Brain microvascular endothelial cell (primary cell): ENCODE measurements around the gene HBB.

Experiments used
- DNase-seq: peaks from one replicate; pipeline ENCODE4 v3.0.0-alpha.2; 2020
- H3K27ac ChIP-seq: fragments of 250-450 bp; sonication (Bioruptor Pico); 2 replicates; pipeline ENCODE4 v1.5.1; 2020; ENCODE audit warnings: mild to moderate bottlenecking, moderate library complexity
- H3K27me3 ChIP-seq: fragments of 250-450 bp; sonication (Bioruptor Pico); replicated peaks from 2 replicates; pipeline ENCODE4 v1.5.1; 2020; ENCODE audit warnings: mild to moderate bottlenecking
- H3K36me3 ChIP-seq: fragments of 250-450 bp; sonication (Bioruptor Pico); replicated peaks from 2 replicates; pipeline ENCODE4 v1.5.1; 2020; ENCODE audit warnings: mild to moderate bottlenecking
- H3K4me3 ChIP-seq: 2 replicates; pipeline ENCODE4 v1.5.1; 2011; ENCODE audit warnings: low read depth, mild to moderate bottlenecking, control low read depth, low read length, moderate library complexity
- in situ Hi-C: cut with HindIII; loops from 2 replicates; pipeline ENCODE4 v1.10.0; 2017; ENCODE audit warnings: low sequenced_read_pairs, low pct_ligation_motif_present
- TF ChIP-seq, protein P1 (sequence below): IDR thresholded peaks from 2 replicates; pipeline ENCODE4 v1.5.1; 2011; ENCODE audit warnings: low read depth, mild to moderate bottlenecking, moderate library complexity, low read length, control low read depth, inconsistent platforms; ENCODE audit errors: missing control alignments

The HBB gene

GRCh38 chr11:5247472-5248192, 20.8 kb upstream of the HBB start:
- in situ Hi-C loops: no loop called here
- no peak for DNase-seq
- TF ChIP-seq, protein P1, sequence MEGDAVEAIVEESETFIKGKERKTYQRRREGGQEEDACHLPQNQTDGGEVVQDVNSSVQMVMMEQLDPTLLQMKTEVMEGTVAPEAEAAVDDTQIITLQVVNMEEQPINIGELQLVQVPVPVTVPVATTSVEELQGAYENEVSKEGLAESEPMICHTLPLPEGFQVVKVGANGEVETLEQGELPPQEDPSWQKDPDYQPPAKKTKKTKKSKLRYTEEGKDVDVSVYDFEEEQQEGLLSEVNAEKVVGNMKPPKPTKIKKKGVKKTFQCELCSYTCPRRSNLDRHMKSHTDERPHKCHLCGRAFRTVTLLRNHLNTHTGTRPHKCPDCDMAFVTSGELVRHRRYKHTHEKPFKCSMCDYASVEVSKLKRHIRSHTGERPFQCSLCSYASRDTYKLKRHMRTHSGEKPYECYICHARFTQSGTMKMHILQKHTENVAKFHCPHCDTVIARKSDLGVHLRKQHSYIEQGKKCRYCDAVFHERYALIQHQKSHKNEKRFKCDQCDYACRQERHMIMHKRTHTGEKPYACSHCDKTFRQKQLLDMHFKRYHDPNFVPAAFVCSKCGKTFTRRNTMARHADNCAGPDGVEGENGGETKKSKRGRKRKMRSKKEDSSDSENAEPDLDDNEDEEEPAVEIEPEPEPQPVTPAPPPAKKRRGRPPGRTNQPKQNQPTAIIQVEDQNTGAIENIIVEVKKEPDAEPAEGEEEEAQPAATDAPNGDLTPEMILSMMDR: no peak
- Histone ChIP-seq H3K4me3 (no peak overlapping the region), H3K36me3 (no peaks in the 10 kb centered on the region), H3K27ac (no peak overlapping the region), H3K27me3 (no peaks in the 10 kb centered on the region)

DNA sequence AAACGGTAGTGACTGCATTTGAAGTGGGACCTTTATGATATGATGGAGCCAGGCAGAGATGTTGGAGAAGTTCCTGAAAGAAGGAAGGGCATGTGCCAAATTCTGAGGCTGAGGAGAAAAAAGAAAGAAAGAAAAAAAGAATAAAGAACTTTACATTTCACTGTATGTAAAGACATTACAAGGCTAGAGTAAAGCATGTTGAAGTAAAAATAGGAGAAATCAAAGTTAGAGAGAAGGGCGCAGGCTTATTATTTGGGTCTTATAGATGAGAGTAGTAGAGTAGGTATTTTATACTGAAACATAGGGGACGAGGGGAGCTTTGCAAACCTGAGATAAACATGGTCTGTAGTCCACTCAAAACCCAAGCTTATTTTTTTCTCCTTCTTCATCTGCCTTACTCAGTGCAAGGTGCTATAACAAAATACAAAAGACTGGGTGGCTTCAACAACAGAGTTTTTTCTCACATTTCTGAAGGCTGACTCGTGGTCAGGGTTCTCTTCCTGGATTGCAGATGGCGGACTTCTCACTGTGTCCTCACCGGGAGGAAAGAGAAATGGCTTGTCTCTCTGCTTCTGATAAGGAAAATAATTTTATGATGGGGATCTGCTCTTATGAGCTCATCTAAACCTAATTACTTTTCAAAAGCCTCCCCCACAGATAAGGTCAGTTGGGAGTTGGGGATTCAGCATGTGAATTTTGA, 20.1 kb upstream of the HBB start:
- TF ChIP-seq, protein P1: no peak
- Histone ChIP-seq H3K27me3 (no peaks in the 10 kb centered on the region), H3K27ac (no peak overlapping the region), H3K4me3 (no peak overlapping the region), H3K36me3 (no peaks in the 10 kb centered on the region)
- in situ Hi-C loops: no loop called here
- DNase-seq: no peak

GRCh38 chr11:5245155-5245554, 18.3 kb upstream of the HBB start:
- DNase-seq: no peak
- no peak overlapping the region for H3K27ac ChIP-seq
- H3K4me3 ChIP-seq: no peak overlapping the region
- no peaks in the 10 kb centered on the region for H3K27me3 ChIP-seq
- in situ Hi-C loops: no loop called here
- no peaks in the 10 kb centered on the region for H3K36me3 ChIP-seq
- TF ChIP-seq, protein P1: no peak

DNA sequence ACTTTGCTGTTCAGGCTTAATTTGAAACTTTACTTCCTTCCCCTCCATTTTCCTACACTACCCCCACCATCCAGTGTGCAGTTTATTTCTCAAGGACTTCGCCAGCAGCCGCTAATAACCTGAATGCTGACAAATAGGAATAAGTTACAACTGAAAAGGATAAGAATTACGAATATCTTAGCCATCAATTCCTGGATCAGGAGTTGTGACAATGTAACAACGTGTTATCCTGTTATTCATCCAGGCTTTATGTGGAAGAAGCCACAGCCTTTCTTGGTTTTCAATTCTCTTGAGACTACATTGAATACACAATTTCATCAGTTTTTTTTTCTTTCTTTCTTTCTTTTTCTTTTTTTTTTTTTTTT, 16.9 kb upstream of the HBB start:
- Histone ChIP-seq H3K27me3 (no peaks in the 10 kb centered on the region), H3K4me3 (no peak overlapping the region), H3K27ac (no peak overlapping the region), H3K36me3 (no peaks in the 10 kb centered on the region)
- in situ Hi-C loops: no loop called here
- TF ChIP-seq, protein P1: no peak
- DNase-seq: no peak

DNA sequence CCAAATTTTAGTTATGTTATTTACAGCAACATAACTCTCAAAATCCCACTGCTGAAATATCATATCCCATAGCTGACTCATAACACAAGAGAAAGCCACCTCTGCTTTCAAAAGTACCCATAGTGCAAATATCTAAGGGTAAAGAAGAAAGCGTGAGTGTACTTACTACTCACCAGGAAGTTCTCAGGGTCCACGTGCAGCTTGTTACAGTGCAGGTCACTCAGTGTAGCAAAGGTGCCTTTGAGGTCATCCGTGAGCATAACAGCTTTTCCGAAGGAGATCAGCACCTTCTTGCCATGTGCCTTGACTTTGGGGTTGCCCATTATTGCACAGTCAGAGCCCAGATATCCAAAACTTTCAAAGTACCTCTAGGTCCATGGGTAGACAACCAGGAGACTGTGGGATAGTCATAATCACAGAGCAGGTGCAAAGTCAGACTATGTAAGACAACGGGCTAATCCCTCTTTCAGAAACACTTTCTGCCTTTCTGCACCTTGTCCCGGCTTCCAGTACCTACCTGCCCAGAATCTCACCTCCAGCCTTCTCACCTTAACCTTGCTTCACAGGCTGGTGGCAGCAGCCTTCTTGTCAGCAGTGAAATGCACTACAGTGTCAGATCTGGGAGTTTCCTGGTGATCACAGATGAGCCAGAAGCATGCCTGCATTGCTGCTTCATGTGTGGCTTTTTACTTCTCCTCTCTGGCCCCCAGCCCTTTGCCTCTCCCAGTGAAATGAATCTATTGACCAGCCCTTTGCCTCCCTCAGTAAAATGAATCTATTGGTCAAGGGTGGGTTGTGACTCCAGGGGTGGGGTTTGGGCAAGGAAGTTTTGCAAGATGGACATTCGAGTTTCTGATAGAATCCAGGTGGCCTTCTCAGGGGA, 16.3 kb upstream of the HBB start:
- no peaks in the 10 kb centered on the region for H3K27me3 ChIP-seq
- peak; percentile 70 for DNase-seq
- H3K27ac ChIP-seq: peak overlapping the region; percentile 6
- H3K4me3 ChIP-seq: no peak overlapping the region
- in situ Hi-C loops: no loop called here
- TF ChIP-seq, protein P1: no peak
- H3K36me3 ChIP-seq: no peaks in the 10 kb centered on the region
